ENCODE measurements around the gene ZBTB11. TPM values are rescaled to one million over a fixed set of nuclear protein-coding genes. Genes with fewer than 3 reads are reported as not detected.

Gene ZBTB11
- total RNA-seq, 4 donors from 2014 or later = 14.6 to 20.9 (median 16.1) TPM

- Histone ChIP-seq H3K27me3 (no peaks in the 10 kb centered on the region), H3K4me3 (no peak overlapping the region), H3K9me3 (no peaks in the 10 kb centered on the region), H3K4me1 (no peaks in the 10 kb centered on the region), H3K27ac (no peak overlapping the region), H3K36me3 (no peaks in the 10 kb centered on the region)
- TF ChIP-seq POLR2A (IDR thresholded peaks at IDR 0.05) = no peak
- TF ChIP-seq, protein P1, sequence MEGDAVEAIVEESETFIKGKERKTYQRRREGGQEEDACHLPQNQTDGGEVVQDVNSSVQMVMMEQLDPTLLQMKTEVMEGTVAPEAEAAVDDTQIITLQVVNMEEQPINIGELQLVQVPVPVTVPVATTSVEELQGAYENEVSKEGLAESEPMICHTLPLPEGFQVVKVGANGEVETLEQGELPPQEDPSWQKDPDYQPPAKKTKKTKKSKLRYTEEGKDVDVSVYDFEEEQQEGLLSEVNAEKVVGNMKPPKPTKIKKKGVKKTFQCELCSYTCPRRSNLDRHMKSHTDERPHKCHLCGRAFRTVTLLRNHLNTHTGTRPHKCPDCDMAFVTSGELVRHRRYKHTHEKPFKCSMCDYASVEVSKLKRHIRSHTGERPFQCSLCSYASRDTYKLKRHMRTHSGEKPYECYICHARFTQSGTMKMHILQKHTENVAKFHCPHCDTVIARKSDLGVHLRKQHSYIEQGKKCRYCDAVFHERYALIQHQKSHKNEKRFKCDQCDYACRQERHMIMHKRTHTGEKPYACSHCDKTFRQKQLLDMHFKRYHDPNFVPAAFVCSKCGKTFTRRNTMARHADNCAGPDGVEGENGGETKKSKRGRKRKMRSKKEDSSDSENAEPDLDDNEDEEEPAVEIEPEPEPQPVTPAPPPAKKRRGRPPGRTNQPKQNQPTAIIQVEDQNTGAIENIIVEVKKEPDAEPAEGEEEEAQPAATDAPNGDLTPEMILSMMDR (IDR thresholded peaks at IDR 0.05 in 4 of 5, conservative IDR thresholded peaks at IDR 0.05 in 1 of 5) = no peak
- DNase-seq = no peak
- ATAC-seq = no peak
- intact Hi-C loops (cut with DNase I; ENCODE audit: low total_unique reads) (no loop called here), in situ Hi-C loops (cut with MboI; ENCODE audit: low sequenced_read_pairs in 4 of 4) (no loop called here)
These were observed 36.7 kb downstream of the ZBTB11 start for GRCh38 chr3:101640256-101640655.

DNA sequence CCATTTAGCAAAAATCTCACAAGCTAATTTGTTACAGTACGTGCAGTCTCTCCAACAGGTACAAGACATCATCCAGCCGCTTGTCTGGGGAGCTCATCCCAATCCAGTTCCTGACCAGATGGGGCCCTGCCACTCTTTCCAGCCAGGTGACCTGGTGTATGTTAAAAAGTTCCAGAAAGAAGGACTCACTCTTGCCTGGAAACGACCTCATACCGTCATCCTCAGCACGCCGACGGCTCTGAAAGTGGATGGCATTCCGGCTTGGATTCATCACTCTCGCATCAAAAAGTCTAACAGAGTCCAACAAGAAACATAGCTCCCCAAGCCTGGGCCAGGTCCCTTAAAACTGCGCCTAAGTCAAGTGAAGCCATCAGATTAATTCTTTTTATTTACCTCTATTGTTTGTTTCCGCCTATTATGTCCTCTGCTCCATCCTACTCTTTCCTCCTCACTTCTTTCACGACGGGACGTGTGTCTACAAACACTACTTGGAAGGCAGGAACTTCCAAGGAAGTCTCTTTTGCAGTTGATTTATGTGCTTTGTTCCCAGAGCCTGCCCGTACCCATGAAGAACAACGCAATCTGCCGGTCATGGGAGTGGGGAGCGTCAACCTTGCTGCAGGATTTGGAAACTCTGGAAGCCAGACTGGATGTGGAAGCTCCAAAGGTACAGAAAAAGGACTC lies 37.5 kb downstream of the ZBTB11 start:
- Histone ChIP-seq H3K4me3 (no peak overlapping the region), H3K27me3 (no peaks in the 10 kb centered on the region), H3K36me3 (no peaks in the 10 kb centered on the region), H3K4me1 (no peaks in the 10 kb centered on the region), H3K9me3 (no peaks in the 10 kb centered on the region), H3K27ac (no peak overlapping the region)
- ATAC-seq (no peak), DNase-seq (no peak)
- TF ChIP-seq POLR2A (IDR thresholded peaks at IDR 0.05) = no peak
- TF ChIP-seq, protein P1 (IDR thresholded peaks at IDR 0.05 in 4 of 5, conservative IDR thresholded peaks at IDR 0.05 in 1 of 5) = no peak
- intact Hi-C loops (cut with DNase I; ENCODE audit: low total_unique reads) (no loop called here), in situ Hi-C loops (cut with MboI; ENCODE audit: low sequenced_read_pairs in 4 of 4) (no loop called here)

GRCh38 chr3:101638261-101638745 lies 38.6 kb downstream of the ZBTB11 start:
- Histone ChIP-seq H3K9me3 (no peaks in the 10 kb centered on the region), H3K27me3 (no peaks in the 10 kb centered on the region), H3K36me3 (no peaks in the 10 kb centered on the region), H3K27ac (no peak overlapping the region), H3K4me1 (no peaks in the 10 kb centered on the region), H3K4me3 (no peak overlapping the region)
- intact Hi-C loops (cut with DNase I; ENCODE audit: low total_unique reads) (no loop called here), in situ Hi-C loops (cut with MboI; ENCODE audit: low sequenced_read_pairs in 4 of 4) (no loop called here)
- no peak for TF ChIP-seq POLR2A (IDR thresholded peaks at IDR 0.05)
- TF ChIP-seq, protein P1 (IDR thresholded peaks at IDR 0.05 in 4 of 5, conservative IDR thresholded peaks at IDR 0.05 in 1 of 5) = no peak
- DNase-seq (no peak), ATAC-seq (no peak)

- no peak for DNase-seq
- TF ChIP-seq, protein P1 (IDR thresholded peaks at IDR 0.05 in 4 of 5, conservative IDR thresholded peaks at IDR 0.05 in 1 of 5) = no peak
- no peak for TF ChIP-seq POLR2A (IDR thresholded peaks at IDR 0.05)
- no peaks in the 10 kb centered on the region for H3K9me3 ChIP-seq
- H3K4me3 ChIP-seq = no peak overlapping the region
- no peaks in the 10 kb centered on the region for H3K36me3 ChIP-seq
- H3K4me1 ChIP-seq = no peaks in the 10 kb centered on the region
- in situ Hi-C loops (cut with MboI; ENCODE audit: low sequenced_read_pairs in 4 of 4) = no loop called here
- H3K27ac ChIP-seq = no peak overlapping the region
- no peaks in the 10 kb centered on the region for H3K27me3 ChIP-seq
- no peak for ATAC-seq
- intact Hi-C loops (cut with DNase I; ENCODE audit: low total_unique reads) = no loop called here
These were observed 39.5 kb downstream of the ZBTB11 start for GRCh38 chr3:101637451-101637850.

Data from gastrocnemius medialis (tissue), 4 donors.